Measurements from ENCODE around the gene CPT1B.
A peak's percentile ranks its signal among the peaks of the same experiment; 100 is the strongest.
"Not testable (repeated sequence)": the region's sequence is repeated elsewhere in the genome, so short reads cannot be mapped to it uniquely, and the experiment has no call there.

CPT1B gene

GRCh38 chr22:50527921-50528681 is 50.1 kb downstream of the CPT1B start:
- DNase-seq (ENCODE audit: low read depth), result no peak

- no peak for DNase-seq (ENCODE audit: low read depth)
Measured at GRCh38 chr22:50526834-50527801, 51.1 kb downstream of the CPT1B start.

GRCh38 chr22:50526108-50526833 is 52.0 kb downstream of the CPT1B start:
- no peak for DNase-seq (ENCODE audit: low read depth)

GRCh38 chr22:50525858-50526107 is 52.4 kb downstream of the CPT1B start:
- DNase-seq (ENCODE audit: low read depth), result no peak

- peak; percentile 79 for DNase-seq (ENCODE audit: low read depth)
Measured at GRCh38 chr22:50525104-50525857, 52.9 kb downstream of the CPT1B start, which contains the start of gene SCO2. Gene SCO2, minus strand, starts transcription at chr22:50525598. Its CDS starts 1,187 bp downstream, at chr22:50524411.

GRCh38 chr22:50524676-50525103 is 53.5 kb downstream of the CPT1B start:
- no peak for DNase-seq (ENCODE audit: low read depth)

GRCh38 chr22:50523806-50524675 is 54.2 kb downstream of the CPT1B start:
- no peak for DNase-seq (ENCODE audit: low read depth)

- DNase-seq (ENCODE audit: low read depth), result no peak
Measured at GRCh38 chr22:50523458-50523805, 54.8 kb downstream of the CPT1B start.

- no peak for DNase-seq (ENCODE audit: low read depth)
Measured at GRCh38 chr22:50522806-50523438, 55.3 kb downstream of the CPT1B start.

GRCh38 chr22:50522208-50522805 is 55.9 kb downstream of the CPT1B start:
- DNase-seq (ENCODE audit: low read depth), result no peak

- no peak for DNase-seq (ENCODE audit: low read depth)
Measured at GRCh38 chr22:50521710-50522109, 56.5 kb downstream of the CPT1B start.

- no peak for DNase-seq (ENCODE audit: low read depth)
Measured at GRCh38 chr22:50520826-50521453, 57.3 kb downstream of the CPT1B start.

GRCh38 chr22:50520184-50520583 is 58.0 kb downstream of the CPT1B start:
- DNase-seq (ENCODE audit: low read depth), result not testable (repeated sequence)

GRCh38 chr22:50519151-50519550 is 59.1 kb downstream of the CPT1B start:
- no peak for DNase-seq (ENCODE audit: low read depth)

Data from HS-27A (cell line).